Stimulated activated naive CD4-positive, alpha-beta T cell (primary cell): ENCODE measurements around the gene MEIG1.
"Not testable (repeated sequence)": the region's sequence is repeated elsewhere in the genome, so short reads cannot be mapped to it uniquely, and the experiment has no call there.

ENCODE experiments used
- DNase-seq, 6 experiments: peaks; one replicate each; lab custom pipeline; 2025; lab: John Stamatoyannopoulos, UW

The MEIG1 gene

GRCh38 chr10:14959221-14960057 is at the start of gene MEIG1:
Gene MEIG1, plus strand, starts transcription at chr10:14959388. Its CDS starts 7,081 bp downstream, at chr10:14966469.
- peak; percentile 83 to 99 (median 91) for DNase-seq

DNA sequence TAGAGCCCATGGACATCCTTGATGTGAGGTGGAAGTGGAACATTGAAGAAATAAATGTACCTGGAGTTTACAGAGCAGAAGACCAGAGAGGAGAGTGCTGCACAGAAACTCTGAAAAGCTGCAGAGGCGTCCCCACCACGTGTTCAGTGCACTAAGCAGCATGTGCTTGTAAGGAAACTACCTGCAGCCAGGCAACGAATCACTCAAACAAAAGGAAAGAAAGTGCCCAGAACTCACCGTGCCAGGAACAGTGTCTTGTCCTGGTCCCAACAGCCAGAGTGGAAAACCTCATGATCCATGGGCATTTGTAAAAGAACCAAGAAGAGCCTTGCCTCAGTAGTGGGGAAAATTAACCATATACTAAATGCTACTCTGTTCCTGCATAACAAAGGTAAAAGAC is 48.2 kb upstream of the MEIG1 start:
- no peak for DNase-seq

- DNase-seq: no peak
Observed at GRCh38 chr10:14911801-14912200, 47.4 kb upstream of the MEIG1 start.

- DNase-seq: no peak
Observed at GRCh38 chr10:14916600-14916999, 42.6 kb upstream of the MEIG1 start.

- no peak for DNase-seq
Observed at GRCh38 chr10:14917827-14918226, 41.4 kb upstream of the MEIG1 start.

DNA sequence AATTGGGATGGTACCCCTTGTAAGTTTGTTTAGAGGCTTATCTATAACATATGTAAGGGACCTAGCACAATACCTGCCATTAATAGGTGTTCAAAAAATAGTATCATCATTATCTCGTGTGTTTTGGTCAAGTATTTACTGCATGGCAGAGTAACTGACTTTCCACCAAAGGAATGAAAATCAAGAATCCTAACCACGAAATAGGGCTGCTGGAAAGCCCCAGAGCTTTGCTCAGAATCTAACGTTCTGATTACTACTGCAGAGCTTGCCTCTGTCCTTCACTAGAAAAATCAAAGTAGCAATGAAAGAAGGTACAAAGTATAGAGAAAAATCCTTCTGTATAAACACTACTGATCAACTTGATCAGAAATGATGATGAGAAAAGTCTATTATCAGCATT is 40.2 kb upstream of the MEIG1 start:
- DNase-seq: no peak

DNA sequence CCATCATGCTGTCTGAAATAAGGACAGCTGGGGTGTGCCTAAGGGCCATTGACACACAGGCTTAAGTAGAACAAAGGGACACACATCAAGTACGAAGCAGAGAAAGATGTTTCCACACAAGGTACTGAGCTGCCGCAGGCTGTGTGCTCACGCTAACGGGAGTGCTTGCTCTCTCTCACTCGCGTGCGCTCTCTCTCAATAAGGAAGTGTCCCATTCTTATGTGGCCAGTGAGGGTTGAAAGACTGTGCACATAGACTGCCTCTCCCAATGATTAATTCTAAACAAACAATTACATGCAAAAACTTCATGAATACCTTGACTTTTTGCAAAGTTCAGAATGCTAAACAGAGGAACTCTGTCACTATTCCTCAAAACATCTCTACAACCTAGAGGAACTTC is 35.2 kb upstream of the MEIG1 start:
- DNase-seq: no peak

DNA sequence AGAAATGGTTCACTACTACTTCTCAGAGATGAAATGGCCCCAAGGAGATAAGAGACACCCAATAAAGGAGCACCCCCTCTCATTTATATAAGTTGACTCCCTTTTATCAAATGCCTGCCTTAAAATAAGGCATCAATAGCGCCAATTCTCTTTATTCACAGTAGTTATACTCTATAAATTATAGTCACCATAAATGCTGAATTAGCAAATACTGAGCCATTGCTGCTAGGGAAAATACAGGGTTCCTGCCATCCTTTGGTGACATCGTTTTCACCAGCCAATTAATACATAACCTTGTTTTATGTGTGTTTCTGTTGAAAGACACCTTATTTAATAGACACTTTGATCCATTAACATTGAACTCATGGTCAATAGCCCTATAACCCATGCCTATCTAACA is 33.9 kb upstream of the MEIG1 start:
- DNase-seq: no peak

GRCh38 chr10:14926061-14926470 is 33.1 kb upstream of the MEIG1 start:
- no peak for DNase-seq

DNA sequence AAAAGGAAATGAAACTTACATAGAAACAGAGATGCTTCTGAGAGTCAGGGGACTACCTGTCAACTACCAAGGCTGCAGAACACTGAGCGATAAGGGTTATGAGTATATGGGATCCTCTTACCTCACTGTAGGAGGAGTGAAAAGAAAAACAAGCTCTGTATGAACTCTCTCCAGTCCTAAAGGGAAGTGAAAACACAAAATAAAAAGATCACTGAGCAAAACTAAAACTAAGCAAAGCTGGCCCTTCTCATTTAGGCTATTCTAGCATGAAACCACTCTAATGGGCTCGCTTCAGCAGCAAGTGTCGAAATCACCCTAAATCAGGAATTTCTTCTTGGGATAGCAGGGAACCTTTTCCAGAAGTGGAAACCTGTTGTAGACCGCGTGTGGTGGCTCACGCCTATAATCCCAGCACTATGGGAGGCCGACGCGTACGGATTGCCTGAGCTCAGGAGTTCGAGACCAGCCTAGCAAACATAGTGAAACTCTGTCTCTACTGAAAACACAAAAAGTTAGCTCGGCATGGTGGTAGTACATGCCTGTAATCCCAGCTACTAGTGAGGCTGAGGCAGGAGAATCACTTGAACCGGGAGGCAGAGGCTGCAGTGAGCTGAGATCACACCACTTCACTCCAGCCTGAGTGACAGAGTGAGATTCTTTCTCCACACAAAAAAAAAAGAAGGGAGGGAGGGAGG is 32.3 kb upstream of the MEIG1 start:
- DNase-seq: no peak

DNA sequence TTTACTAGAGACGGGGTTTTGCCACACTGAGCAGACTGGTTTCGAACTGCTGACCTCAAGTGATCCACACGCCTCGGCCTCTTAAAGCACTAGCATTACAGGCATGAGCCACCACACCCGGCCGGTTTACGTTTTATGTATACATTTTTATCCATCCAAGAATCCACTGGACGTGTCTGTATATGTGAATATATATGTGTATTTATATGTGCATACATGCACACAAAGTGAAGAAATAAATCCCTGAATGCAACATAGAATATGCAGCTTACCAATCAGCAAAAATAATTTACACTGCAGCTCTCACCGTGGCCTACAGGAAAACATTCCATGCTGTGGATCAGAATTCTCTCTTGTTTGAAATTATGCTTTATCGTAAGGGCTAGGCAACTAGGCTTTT is 28.6 kb upstream of the MEIG1 start:
- no peak for DNase-seq

- DNase-seq: no peak
Observed at GRCh38 chr10:14936584-14936983, 22.6 kb upstream of the MEIG1 start.

DNA sequence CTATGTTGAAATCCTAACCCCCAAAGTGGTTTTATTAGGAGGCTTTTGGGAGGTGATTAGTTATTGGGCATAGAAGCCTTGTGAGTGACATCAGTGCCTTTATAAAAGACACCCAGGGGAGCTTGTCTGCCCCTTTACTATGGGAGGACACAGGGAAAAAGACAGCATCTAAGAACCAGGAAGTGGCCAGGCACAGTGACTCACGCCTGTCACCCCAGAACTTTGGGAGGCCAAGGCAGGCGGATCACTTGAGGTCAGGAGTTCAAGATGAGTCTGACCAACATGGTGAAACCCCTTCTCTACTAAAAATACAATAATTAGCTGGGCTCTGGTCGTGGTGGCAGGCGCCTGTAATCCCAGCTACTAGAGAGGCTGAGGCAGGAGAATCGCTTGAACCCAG is 20.2 kb upstream of the MEIG1 start:
- DNase-seq: not testable (repeated sequence)

- DNase-seq: not testable (repeated sequence)
Observed at GRCh38 chr10:14942147-14942949, 16.8 kb upstream of the MEIG1 start.

- not testable (repeated sequence) for DNase-seq
Observed at GRCh38 chr10:14942950-14943338, 16.2 kb upstream of the MEIG1 start.

DNA sequence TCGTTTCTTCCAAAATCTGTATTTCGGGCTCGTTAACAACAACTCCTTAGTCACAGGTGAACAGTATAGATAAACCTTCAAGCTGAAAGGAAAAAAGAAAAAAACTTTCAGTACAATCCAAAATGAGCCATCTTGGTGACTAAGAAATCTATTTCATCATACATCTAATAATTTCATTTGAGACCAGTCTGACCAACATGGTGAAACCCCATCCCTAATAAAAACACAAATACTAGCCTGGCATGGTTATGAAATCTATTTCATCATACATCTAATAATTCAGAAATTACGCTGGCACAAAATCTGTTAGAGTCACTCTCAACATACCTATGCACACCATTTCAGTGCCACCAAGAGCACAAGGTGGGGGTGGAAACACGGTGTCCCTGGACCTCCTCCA is 14.1 kb upstream of the MEIG1 start:
- DNase-seq: no peak

DNA sequence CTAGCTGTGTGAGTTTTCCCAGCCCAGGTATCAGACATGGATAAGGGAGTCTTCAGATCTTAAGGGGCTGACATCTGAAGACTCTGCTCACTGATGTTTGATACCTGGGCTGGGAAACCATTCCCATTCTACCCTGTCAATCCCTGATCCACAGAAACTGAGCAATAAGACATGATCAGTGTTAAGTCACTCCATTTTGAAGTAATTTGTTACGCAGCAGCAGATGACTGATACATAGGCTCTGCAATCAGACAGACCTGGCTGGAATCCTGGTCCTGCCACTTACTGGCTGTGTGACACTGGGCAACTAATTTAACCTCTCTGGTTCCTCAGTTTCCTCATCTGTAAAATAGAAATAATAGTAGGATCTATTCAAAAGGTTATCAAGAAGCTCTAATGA is 11.9 kb upstream of the MEIG1 start:
- no peak for DNase-seq

GRCh38 chr10:14949291-14949690 is 9.9 kb upstream of the MEIG1 start:
- DNase-seq: no peak

DNA sequence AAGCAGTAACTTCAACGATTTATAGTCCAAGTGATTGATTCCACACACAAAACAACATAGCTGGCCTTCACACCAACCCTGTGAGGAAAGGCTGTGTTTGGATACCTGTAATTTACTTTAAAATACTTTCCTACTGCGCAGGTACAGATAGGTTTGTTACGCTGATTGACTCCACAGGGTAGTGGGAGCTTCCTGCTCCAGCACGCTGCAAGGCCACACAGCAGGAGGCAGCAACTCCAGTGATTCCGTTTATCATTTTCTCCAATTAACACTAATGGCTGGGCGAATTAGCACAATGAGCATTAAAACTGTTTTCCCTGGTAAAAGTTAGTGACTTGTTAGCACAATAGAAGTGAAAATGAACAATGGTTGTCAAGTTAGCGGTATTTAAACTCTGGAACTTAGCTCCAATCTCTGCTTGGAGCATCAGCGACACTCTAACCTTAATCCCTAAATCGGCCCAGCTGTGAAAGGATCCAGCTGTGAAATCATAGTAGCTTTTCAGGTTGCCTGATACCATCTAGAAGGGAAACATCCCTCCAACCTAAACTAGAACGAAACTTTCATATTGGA is 6.3 kb upstream of the MEIG1 start:
- DNase-seq: peak in 1 of 6 experiments; percentile 9

GRCh38 chr10:14953424-14954000 is 5.7 kb upstream of the MEIG1 start:
- peak in 2 of 6 experiments; percentile 30 to 42 for DNase-seq

- DNase-seq: peak; percentile 78 to 90 (median 82)
Observed at GRCh38 chr10:14954001-14954770, 5.0 kb upstream of the MEIG1 start, which contains the start of gene DCLRE1C. Gene DCLRE1C, minus strand, starts transcription at chr10:14954096. Its CDS starts 86 bp downstream, at chr10:14954010.
